Measurements from ENCODE around the gene BTNL8.

BTNL8 gene, protein sequence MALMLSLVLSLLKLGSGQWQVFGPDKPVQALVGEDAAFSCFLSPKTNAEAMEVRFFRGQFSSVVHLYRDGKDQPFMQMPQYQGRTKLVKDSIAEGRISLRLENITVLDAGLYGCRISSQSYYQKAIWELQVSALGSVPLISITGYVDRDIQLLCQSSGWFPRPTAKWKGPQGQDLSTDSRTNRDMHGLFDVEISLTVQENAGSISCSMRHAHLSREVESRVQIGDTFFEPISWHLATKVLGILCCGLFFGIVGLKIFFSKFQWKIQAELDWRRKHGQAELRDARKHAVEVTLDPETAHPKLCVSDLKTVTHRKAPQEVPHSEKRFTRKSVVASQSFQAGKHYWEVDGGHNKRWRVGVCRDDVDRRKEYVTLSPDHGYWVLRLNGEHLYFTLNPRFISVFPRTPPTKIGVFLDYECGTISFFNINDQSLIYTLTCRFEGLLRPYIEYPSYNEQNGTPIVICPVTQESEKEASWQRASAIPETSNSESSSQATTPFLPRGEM

DNA sequence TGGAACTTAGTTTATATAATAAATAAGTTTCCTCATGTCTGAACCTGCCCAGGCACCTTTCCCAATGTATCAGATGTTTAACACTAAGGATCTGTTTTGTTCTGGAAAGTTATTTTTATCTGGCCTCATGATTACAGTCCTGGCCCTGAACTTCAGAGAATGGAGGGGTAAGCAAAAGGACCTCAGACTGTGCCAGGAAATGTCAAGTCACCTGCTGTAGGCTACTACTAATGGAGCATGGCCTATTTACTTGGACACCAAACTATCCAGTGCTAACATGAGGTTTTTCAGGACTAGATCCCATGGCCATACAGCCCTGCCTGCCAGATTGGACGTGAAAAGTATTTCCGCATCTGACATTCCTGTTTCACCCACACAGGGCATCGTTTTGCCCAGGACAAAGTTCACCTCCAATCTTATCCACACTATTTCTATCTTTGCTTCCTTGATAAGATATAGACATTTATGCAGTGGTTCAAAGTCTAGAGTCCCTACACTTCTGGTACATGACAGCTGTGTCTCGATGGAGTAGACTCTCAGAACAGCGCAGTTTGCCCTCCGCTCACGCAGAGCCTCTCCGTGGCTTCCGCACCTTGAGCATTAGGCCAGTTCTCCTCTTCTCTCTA is at the start of gene BTNL8:
TSS of gene BTNL8 (plus strand) at position 539 of the 626 bp plus-strand sequence. CDS start 152 bp downstream, outside the sequence.
- no peaks in the 10 kb centered on the region for H3K36me3 Mint-ChIP-seq
- no peak for ATAC-seq
- H3K27ac Mint-ChIP-seq: no peak within 1 kb of the TSS
- no peak within 1 kb of the TSS for H3K4me3 Mint-ChIP-seq
- no peaks in the 10 kb centered on the region for H3K9me3 Mint-ChIP-seq
- no peaks in the 10 kb centered on the region for H3K4me1 Mint-ChIP-seq
- no peak for DNase-seq (ENCODE audit: low spot score in 2 of 2)

DNA sequence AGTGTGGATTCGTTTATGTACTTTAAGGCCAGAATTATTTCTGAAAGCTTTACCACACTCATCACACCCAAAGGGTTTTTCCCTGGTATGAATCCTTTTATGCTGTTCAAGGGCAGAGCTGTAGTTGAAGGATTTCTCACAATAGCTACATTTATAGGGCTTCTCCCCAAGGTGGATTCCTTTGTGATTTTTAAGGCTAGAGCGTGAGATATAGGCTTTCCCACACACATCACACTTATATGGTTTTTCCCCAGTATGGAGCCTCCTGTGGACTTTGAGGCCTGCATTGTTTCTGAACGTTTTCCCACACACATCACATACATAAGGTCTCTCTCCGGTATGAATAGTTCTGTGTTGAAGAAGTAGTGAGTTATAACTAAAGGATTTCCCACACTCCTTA is 49.1 kb upstream of the BTNL8 start:
- Mint-ChIP-seq H3K27ac (no peak overlapping the region), H3K9me3 (peaks cover 13% of the 10 kb centered on the region), H3K4me3 (no peak overlapping the region), H3K36me3 (peaks cover 54% of the 10 kb centered on the region), H3K4me1 (peaks cover 9% of the 10 kb centered on the region)
- no peak for ATAC-seq
- DNase-seq (ENCODE audit: low spot score in 2 of 2): no peak

DNA sequence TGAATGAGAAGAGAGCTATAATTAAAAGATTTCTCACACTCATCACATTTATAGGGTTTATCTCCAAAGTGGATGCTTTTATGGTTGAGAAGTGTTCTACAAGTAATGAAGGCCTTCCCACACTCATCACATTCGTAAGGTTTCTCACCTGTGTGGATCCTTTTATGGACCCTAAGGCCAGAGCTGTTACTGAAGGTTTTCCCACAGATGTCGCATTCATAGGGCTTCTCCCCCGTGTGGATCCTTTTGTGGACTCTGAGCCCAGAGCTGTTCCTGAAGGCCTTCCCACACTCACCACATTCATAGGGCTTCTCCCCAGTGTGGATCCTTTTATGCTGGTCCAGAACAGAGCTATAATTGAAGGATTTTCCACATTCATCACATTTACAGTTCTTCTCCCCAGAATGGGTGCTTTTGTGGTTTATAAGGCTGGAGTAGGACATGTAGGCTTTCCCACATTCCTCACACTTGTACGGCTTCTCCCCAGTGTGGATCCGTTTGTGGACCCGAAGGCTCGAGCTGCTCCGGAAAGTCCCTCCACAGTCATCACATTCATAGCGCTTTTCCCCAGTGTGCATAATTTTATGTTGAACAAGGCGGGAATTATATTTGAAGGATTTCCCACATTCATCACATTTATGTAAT is 48.4 kb upstream of the BTNL8 start:
- ATAC-seq (no peak), DNase-seq (ENCODE audit: low spot score in 2 of 2) (no peak)
- Mint-ChIP-seq H3K36me3 (peaks cover 54% of the 10 kb centered on the region), H3K27ac (no peak overlapping the region), H3K9me3 (peaks cover 13% of the 10 kb centered on the region), H3K4me1 (peaks cover 9% of the 10 kb centered on the region), H3K4me3 (no peak overlapping the region)

DNA sequence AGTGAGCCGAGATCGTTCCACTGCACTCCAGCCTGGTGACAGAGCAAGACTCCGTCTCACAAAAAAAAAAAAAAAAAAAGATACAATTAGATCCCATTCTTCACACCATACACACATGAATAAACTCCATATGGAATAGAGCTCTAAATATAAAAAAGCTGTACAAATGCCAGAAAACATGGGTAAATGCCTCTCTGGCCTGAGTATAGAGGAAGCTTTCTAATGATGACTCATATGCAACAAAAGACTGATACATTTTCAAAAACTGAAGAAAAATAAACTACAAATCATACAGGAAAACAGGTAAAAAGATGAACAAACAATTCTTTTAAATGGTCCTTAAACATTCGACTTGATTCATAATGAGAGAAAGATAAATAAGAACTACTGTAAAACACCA is 46.5 kb upstream of the BTNL8 start:
- H3K9me3 Mint-ChIP-seq: peaks cover 13% of the 10 kb centered on the region
- peaks cover 6% of the 10 kb centered on the region for H3K4me1 Mint-ChIP-seq
- no peak for ATAC-seq

DNA sequence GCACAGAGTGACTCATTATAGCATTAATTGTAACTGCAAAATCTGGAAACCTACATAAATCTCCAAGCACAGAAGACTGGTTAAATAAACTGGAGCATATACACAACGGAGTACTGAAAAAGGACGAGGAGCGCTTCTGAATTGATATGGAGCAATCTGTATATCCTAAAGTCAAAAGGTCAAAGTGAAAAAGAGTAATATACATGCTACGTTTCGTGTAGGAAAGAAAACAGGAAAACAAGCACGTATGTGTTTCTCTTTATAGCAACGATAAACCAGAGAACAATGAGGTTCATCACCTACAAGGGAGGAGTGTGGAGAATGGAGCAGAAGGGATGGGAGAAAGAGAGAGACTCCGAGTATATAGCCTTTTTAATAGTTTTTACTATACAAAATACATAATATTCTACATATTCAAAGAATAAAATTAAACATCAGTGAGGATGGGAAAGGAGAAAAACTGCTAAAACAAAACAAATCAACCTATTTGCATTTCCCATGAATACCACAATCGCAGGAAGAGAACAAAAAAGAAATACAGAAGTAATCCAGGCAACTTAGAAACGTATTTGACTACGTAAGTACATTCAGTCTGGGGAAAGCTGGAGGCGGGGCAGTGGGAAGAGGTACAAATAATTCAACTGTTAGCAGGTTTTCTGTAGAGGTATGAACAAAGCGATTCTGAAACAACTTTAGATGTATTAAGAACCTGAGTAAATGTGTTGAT is 45.7 kb upstream of the BTNL8 start:
- Mint-ChIP-seq H3K4me1 (peaks cover 6% of the 10 kb centered on the region), H3K36me3 (peaks cover 75% of the 10 kb centered on the region), H3K27ac (no peak overlapping the region), H3K4me3 (no peak overlapping the region), H3K9me3 (peaks cover 8% of the 10 kb centered on the region)
- ATAC-seq: no peak
- no peak for DNase-seq (ENCODE audit: low spot score in 2 of 2)

More for the DNA sequence above, 46.5 kb upstream of the BTNL8 start:
- H3K27ac Mint-ChIP-seq: no peak overlapping the region
- no peak for DNase-seq (ENCODE audit: low spot score in 2 of 2)
- peaks cover 70% of the 10 kb centered on the region for H3K36me3 Mint-ChIP-seq
- H3K4me3 Mint-ChIP-seq: no peak overlapping the region

DNA sequence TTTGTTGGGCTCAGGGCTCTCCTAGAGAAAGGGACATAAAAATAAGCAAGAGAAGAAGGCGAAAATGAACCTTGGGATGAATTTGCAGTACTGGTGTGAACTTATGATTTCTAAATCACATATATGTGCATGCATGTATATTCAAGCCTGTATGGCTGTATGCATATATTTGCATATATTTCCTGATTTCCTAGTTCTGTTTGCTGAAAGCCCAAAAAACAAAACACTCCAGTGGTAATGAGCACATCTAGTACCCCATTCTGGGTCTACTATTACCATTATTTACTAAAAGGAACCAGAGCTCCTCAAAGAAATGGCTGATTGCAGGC is 45.1 kb upstream of the BTNL8 start:
- Mint-ChIP-seq H3K4me1 (peaks cover 8% of the 10 kb centered on the region), H3K4me3 (no peak overlapping the region), H3K36me3 (peaks cover 75% of the 10 kb centered on the region), H3K9me3 (peaks cover 7% of the 10 kb centered on the region), H3K27ac (peak overlapping the region; percentile 20)
- ATAC-seq: no peak
- no peak for DNase-seq (ENCODE audit: low spot score in 2 of 2)

DNA sequence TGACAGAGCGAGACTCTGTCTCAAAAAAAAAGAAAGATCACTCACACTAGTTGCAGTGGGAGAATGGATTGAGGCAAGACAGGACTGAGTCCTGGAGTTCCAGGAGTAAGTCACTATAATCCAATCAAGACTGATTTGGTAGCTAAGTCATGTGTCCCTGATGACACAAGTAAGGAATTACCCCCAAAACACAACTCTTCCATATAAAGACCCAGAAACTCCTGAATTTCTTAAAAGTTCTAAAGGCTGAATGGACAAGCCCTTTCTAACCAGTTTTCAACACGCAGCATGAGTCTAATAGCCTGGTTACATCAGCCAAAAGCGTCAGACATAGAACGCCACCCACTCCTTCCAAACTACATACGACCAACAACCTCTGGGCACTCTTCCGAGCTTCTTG is 40.4 kb upstream of the BTNL8 start:
- H3K36me3 Mint-ChIP-seq: peaks cover 31% of the 10 kb centered on the region
- DNase-seq (ENCODE audit: low spot score in 2 of 2) (no peak), ATAC-seq (no peak)
- peaks cover 27% of the 10 kb centered on the region for H3K4me1 Mint-ChIP-seq
- no peak overlapping the region for H3K4me3 Mint-ChIP-seq
- no peaks in the 10 kb centered on the region for H3K9me3 Mint-ChIP-seq
- H3K27ac Mint-ChIP-seq: no peak overlapping the region

DNA sequence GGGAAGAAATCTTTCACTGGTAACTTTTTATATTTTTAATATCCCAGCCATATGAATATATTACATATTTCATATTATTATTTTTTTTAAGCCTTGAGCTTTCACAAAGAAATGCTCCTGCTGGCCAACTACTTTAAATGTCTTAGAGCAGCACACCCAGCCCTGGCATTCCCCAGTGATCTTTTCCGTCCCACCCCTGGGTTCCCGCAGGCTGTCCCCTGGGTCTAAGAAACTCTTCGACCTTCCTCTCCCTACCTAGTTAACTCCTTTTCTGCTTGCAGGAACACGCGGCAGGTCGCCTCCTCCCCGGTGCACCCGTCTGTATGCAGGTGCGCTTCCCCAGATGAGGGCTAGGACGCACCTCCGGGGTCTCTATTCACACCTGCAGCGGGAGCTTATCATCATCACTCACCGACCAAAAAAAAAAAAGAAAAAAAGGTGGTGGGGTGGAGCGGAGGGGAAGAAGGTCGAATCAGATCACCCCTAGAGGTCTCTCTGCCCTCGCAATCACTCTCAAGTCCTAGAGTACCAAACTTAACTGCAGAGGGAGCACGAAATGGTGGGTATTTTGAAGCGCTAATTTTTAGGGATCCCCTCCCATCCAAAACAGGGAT is 38.6 kb upstream of the BTNL8 start:
- Mint-ChIP-seq H3K36me3 (peaks cover 31% of the 10 kb centered on the region), H3K9me3 (no peaks in the 10 kb centered on the region), H3K4me1 (peaks cover 27% of the 10 kb centered on the region), H3K4me3 (peak overlapping the region; percentile 89), H3K27ac (peak overlapping the region; percentile 91)
- DNase-seq (ENCODE audit: low spot score in 2 of 2): no peak
- ATAC-seq: peak; percentile 77

DNA sequence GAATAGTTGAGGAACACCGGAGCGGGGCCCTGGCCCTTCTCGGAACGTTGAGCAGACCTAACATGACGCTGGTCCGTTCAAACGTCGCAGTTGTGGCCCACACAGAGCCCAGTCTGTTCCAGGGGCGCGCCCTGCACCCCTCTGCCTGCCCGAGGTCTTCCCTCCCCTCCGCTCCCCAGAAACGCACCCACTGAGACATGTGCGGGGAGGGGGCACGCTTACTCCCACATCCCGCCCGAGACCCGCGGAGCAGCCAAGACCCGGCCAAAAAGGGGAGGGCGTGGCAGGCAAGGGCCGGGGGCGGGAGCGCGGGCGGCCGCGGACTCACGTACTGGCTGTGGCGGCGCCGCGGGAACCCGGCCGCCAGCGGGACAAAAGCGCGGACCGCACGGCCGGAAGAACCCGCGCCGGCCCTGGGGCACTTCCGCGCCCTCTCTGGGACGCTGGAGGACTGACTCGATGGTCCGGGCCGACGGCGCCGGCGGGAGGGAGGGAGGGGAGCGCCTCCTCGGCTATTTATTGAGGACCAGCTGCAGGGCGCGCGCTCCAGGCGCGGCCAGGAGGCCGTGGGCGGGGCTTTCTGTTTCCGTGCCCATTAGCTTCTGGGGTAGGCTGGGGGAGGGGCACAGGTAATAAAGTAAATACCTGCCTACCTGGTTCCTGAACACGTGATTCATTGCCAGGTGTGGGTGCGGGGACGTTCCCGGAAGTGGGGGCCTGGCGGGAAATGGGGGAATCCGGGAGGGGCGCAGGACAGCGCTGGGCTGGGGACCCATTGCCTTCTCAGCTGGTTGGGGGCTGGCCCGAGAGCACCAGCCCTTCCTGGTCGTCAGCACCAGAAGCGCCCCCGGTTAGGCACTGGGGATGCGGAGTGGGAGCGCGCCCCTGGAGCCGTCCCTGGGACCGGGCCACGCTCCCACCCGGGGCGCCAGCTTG is 37.8 kb upstream of the BTNL8 start, which contains the start of gene ZFP62:
TSS of gene ZFP62 (minus strand) at position 390 of the 936 bp plus-strand sequence. CDS start at position 333, 57 bp downstream.
- Mint-ChIP-seq H3K4me1 (peaks cover 21% of the 10 kb centered on the region), H3K9me3 (no peaks in the 10 kb centered on the region), H3K4me3 (peak within 1 kb of the TSS; percentile 89), H3K36me3 (peaks cover 28% of the 10 kb centered on the region), H3K27ac (peak within 1 kb of the TSS; percentile 91)
- ATAC-seq (peak; percentile 94), DNase-seq (ENCODE audit: low spot score in 2 of 2) (peak; percentile 88 to 95)

DNA sequence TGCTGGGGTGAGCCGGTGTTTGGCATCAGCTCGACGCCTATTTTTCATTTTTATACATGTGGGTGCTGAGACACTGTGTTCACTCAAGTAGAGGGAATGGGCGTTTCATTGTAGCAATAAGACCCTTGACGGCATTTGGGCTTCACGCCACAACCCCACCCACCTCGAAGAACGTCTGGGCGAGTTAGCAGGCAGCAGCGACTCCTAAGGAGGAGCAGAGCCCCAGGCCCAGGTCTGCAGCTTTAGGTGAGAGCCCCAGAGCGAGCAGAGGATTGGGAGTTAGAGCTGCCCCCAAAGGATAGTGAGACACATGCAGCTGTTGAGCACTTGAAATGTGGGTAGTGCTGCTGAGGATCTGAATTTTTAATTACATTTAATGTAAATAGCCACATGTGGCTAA is 36.3 kb upstream of the BTNL8 start:
- ATAC-seq: no peak

DNA sequence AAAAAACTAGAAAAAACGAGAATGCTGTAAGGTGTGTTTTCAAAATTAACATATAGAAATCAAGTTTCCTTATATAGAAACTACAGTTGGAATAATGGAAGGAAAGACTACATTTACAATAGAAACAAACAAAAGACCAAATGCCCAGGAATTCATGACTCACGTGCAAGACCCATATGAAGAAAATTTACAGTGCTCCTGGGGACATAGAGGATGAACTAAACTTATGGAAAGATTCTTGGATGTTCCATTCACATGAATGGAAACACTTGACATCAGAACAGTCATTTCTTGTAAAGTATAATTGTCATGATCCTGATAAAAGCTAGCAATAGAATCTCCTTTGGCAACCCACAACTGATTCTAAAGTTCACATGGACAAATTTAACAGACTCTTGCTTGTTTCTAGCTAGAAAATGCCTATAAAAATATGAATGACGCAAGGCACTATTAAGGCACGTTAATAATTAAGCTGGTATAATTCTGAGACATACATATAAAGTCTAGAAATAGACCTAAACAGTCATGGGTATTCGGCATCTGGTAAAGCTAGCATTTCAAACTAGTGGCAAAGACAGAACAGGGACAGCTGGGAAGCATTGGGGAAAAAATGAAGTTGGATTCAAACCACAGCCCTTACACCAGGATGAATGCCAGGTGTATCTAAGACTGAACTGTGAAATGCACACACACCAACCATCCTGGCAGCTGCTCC is 32.8 kb upstream of the BTNL8 start:
- DNase-seq (ENCODE audit: low spot score in 2 of 2) (no peak), ATAC-seq (no peak)
- no peak overlapping the region for H3K4me3 Mint-ChIP-seq
- H3K36me3 Mint-ChIP-seq: no peaks in the 10 kb centered on the region
- H3K4me1 Mint-ChIP-seq: peaks cover 6% of the 10 kb centered on the region
- H3K9me3 Mint-ChIP-seq: no peaks in the 10 kb centered on the region
- H3K27ac Mint-ChIP-seq: no peak overlapping the region

More for the DNA sequence above, 36.3 kb upstream of the BTNL8 start:
- DNase-seq (ENCODE audit: low spot score in 2 of 2): no peak
- no peak overlapping the region for H3K4me3 Mint-ChIP-seq
- peaks cover 13% of the 10 kb centered on the region for H3K36me3 Mint-ChIP-seq
- H3K9me3 Mint-ChIP-seq: no peaks in the 10 kb centered on the region
- peaks cover 21% of the 10 kb centered on the region for H3K4me1 Mint-ChIP-seq
- H3K27ac Mint-ChIP-seq: no peak overlapping the region

DNA sequence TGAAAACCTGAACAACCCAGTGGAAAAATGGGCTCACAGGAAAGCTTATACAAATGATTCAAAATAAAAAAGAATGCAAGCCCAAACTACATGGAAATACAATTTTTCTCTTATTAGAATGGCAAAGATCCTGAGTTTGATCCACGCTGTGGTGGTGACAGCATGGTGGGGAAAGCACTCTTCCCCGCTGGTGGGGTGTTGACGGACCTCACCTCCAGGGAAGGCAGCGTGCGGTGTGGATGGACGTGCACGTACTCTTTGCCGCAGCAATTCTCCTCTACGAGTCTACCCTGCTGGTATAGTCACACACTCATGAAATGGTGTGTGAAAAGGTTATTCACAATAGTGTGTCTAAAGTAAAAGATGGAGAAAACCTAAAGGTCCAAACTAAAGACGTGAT is 32.0 kb upstream of the BTNL8 start:
- ATAC-seq (no peak), DNase-seq (ENCODE audit: low spot score in 2 of 2) (no peak)
- Mint-ChIP-seq H3K4me1 (peaks cover 6% of the 10 kb centered on the region), H3K4me3 (no peak overlapping the region), H3K27ac (no peak overlapping the region), H3K9me3 (no peaks in the 10 kb centered on the region), H3K36me3 (no peaks in the 10 kb centered on the region)

DNA sequence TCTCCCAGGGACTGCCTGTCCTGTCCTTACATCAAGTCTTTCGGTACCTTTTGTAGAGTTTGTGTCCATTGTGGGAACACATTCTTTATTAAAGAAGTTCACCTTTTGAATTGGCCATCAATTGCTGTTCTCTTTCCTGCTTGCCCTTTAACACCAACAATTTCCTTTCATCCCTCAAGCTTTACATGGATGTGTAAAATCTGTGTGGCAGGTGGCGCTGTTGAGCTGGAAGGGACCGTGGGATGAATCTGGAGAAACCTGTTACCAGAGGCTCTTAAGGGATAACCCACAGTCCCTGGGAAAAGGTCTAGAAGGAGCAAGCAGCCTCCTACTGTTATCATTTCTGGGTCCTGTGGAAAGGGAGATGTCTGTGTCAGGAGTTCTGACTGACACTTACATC is 30.0 kb upstream of the BTNL8 start:
- peak; percentile 48 to 77 for DNase-seq (ENCODE audit: low spot score in 2 of 2)
- ATAC-seq: peak; percentile 47
- no peak overlapping the region for H3K27ac Mint-ChIP-seq
- H3K36me3 Mint-ChIP-seq: no peaks in the 10 kb centered on the region
- H3K4me1 Mint-ChIP-seq: peaks cover 14% of the 10 kb centered on the region
- H3K4me3 Mint-ChIP-seq: no peak overlapping the region
- H3K9me3 Mint-ChIP-seq: no peaks in the 10 kb centered on the region

All from stimulated activated effector memory CD8-positive, alpha-beta T cell treated with anti-CD3 and anti-CD28 coated beads, Interleukin-12 subunit alpha, Interleukin-12 subunit beta, amount 100 ng/mL, for 72 hours (primary cell).